H1 (cell line): Measurements from ENCODE around the gene TAT. TPM values are rescaled to one million over a fixed set of nuclear protein-coding genes. Genes with fewer than 3 reads are reported as not detected.

Source experiments
- CTCF ChIA-PET: fragments of 300-600 bp; sonication (Branson Sonifier 250); formaldehyde crosslinking; loops from one replicate; lab custom pipeline; 2021; ENCODE audit not compliant: partially characterized antibody; lab: Charles Lee
- POLR2A ChIA-PET: fragments of 300-600 bp; sonication (Branson Sonifier 250); formaldehyde crosslinking; loops from one replicate; lab custom pipeline; 2021; ENCODE audit warnings: inconsistent platforms; ENCODE audit not compliant: partially characterized antibody; lab: Charles Lee
- DNase-seq, 2 experiments: peaks; one replicate each; pipeline versions ENCODE4 v3.0.0 to v3.0.0-alpha.2; 2010 to 2022; ENCODE audit warnings: low spot score in 2 of 2, low read depth in 1 of 2, mixed read lengths in 1 of 2
- FAIRE-seq: peaks from 2 replicates; lab custom pipeline; 2011; peaks lifted over from hg19 to GRCh38; lab: Jason Lieb, UNC
- H2AFZ ChIP-seq: 2 replicates; pipeline ENCODE4 v1.8.1; 2012; ENCODE audit warnings: low read length, inconsistent platforms
- H2AK5ac ChIP-seq: 2 replicates; pipeline ENCODE4 v1.6.1; 2013; ENCODE audit warnings: low read depth, low read length
- H2BK120ac ChIP-seq: replicated peaks from 2 replicates; pipeline ENCODE3; 2013; ENCODE audit warnings: low read depth, low read length, inconsistent platforms
- H2BK12ac ChIP-seq: 2 replicates; pipeline ENCODE4 v1.6.1; 2013; ENCODE audit warnings: low read depth, low read length
- H2BK15ac ChIP-seq: 2 replicates; pipeline ENCODE4 v1.6.1; 2013; ENCODE audit warnings: low read length
- H2BK20ac ChIP-seq: 2 replicates; pipeline ENCODE4 v1.6.1; 2013; ENCODE audit warnings: low read length
- H2BK5ac ChIP-seq: 2 replicates; pipeline ENCODE4 v1.6.1; 2013; ENCODE audit warnings: low read depth, low read length
- H3K14ac ChIP-seq: 2 replicates; pipeline ENCODE4 v1.6.1; 2013; ENCODE audit warnings: inconsistent platforms; ENCODE audit not compliant: insufficient read length
- H3K18ac ChIP-seq: 2 replicates; pipeline ENCODE4 v1.6.1; 2013; ENCODE audit warnings: low read length; ENCODE audit errors: extremely low read depth
- H3K23ac ChIP-seq: 2 replicates; pipeline ENCODE4 v1.6.1; 2013; ENCODE audit warnings: inconsistent platforms; ENCODE audit not compliant: insufficient read length
- H3K23me2 ChIP-seq: 2 replicates; pipeline ENCODE4 v1.6.1; 2013; ENCODE audit warnings: low read depth, low read length
- H3K27ac ChIP-seq: 2 replicates; pipeline ENCODE4 v1.6.1; 2011; ENCODE audit warnings: low read depth, low read length, inconsistent platforms
- H3K27me3 ChIP-seq, 4 experiments: replicated peaks in 1 of 4; 1 replicate in 1 of 4; 2 replicates in 3 of 4; pipeline versions ENCODE4 v1.6.1 to v1.8.1; 2011 to 2013; ENCODE audit warnings: low read length in 3 of 4, mild to moderate bottlenecking in 3 of 4, inconsistent platforms in 2 of 4, mixed read lengths in 2 of 4, moderate library complexity in 1 of 4; ENCODE audit not compliant: control insufficient read depth in 3 of 4, insufficient read depth in 3 of 4; ENCODE audit errors: extremely low read depth in 1 of 4
- H3K36me3 ChIP-seq, 4 experiments: 2 replicates each; pipeline versions ENCODE4 v1.6.1 to v1.8.1; 2011 to 2013; ENCODE audit warnings: mild to moderate bottlenecking in 4 of 4, low read length in 3 of 4, moderate library complexity in 2 of 4, control low read depth in 1 of 4, inconsistent platforms in 1 of 4; ENCODE audit not compliant: insufficient read depth in 4 of 4, control insufficient read depth in 2 of 4
- H3K4ac ChIP-seq: replicated peaks from 2 replicates; pipeline ENCODE3; 2013; ENCODE audit warnings: low read length, low read depth, mixed read lengths, inconsistent platforms; ENCODE audit not compliant: insufficient read length
- H3K4me1 ChIP-seq, 4 experiments: replicated peaks in 1 of 4; 1 replicate in 1 of 4; 2 replicates in 3 of 4; pipeline versions ENCODE4 v1.6.1 to v1.8.1; 2011 to 2013; ENCODE audit warnings: low read length in 3 of 4, inconsistent platforms in 2 of 4, mixed read lengths in 1 of 4; ENCODE audit not compliant: insufficient read depth in 4 of 4, control insufficient read depth in 3 of 4
- H3K4me2 ChIP-seq, 2 experiments: 2 replicates each; pipeline versions ENCODE4 v1.6.1 to v1.8.1; 2011 to 2013; ENCODE audit warnings: low read depth in 2 of 2, low read length in 2 of 2, control low read depth in 1 of 2, inconsistent platforms in 1 of 2, mild to moderate bottlenecking in 1 of 2; ENCODE audit not compliant: insufficient read depth in 1 of 2
- H3K4me3 ChIP-seq, 4 experiments: fragments of 200-600, 300-600 bp in 1 of 4; sonication (generic), shearing (Covaris generic), sonication (Bioruptor Twin) in 1 of 4; 2 replicates each; pipeline versions ENCODE4 v1.5.1 to v1.8.1; 2011 to 2016; ENCODE audit warnings: low read length in 4 of 4, low read depth in 3 of 4, control low read depth in 2 of 4, inconsistent platforms in 2 of 4, mild to moderate bottlenecking in 2 of 4, mixed read lengths in 1 of 4, moderate library complexity in 1 of 4; ENCODE audit not compliant: insufficient read depth in 2 of 4; ENCODE audit errors: extremely low read depth in 1 of 4
- H3K56ac ChIP-seq: replicated peaks from 2 replicates; pipeline ENCODE3; 2013; ENCODE audit warnings: low read depth, mild to moderate bottlenecking, mixed read lengths, low read length, inconsistent platforms; ENCODE audit not compliant: insufficient read length
- H3K79me1 ChIP-seq: 2 replicates; pipeline ENCODE4 v1.6.1; 2013; ENCODE audit warnings: low read depth, low read length, control low read depth
- H3K79me2 ChIP-seq, 2 experiments: 2 replicates each; pipeline versions ENCODE4 v1.6.1 to v1.8.1; 2012 to 2013; ENCODE audit warnings: low read length in 2 of 2, mild to moderate bottlenecking in 2 of 2, inconsistent platforms in 1 of 2; ENCODE audit not compliant: insufficient read depth in 2 of 2, control insufficient read depth in 1 of 2
- H3K9ac ChIP-seq, 4 experiments: replicated peaks in 1 of 4; 1 replicate in 1 of 4; 2 replicates in 3 of 4; pipeline versions ENCODE4 v1.6.1 to v1.8.1; 2011 to 2013; ENCODE audit warnings: low read depth in 3 of 4, low read length in 3 of 4, control low read depth in 2 of 4, mild to moderate bottlenecking in 2 of 4, moderate library complexity in 2 of 4, inconsistent platforms in 1 of 4; ENCODE audit errors: extremely low read depth in 1 of 4
- H3K9me3 ChIP-seq, 2 experiments: 2 replicates each; pipeline versions ENCODE4 v1.6.1 to v1.8.1; 2012 to 2013; ENCODE audit warnings: mild to moderate bottlenecking in 2 of 2, moderate library complexity in 2 of 2, control low read depth in 1 of 2, inconsistent platforms in 1 of 2, low read depth in 1 of 2, low read length in 1 of 2, mixed read lengths in 1 of 2; ENCODE audit not compliant: insufficient read depth in 2 of 2
- H4K20me1 ChIP-seq, 2 experiments: replicated peaks in 1 of 2; 2 replicates each; pipeline versions ENCODE3 to v1.8.1; 2011 to 2013; ENCODE audit warnings: inconsistent platforms in 2 of 2, low read length in 2 of 2, mild to moderate bottlenecking in 1 of 2; ENCODE audit not compliant: insufficient read depth in 2 of 2, control insufficient read depth in 1 of 2
- H4K5ac ChIP-seq: 2 replicates; pipeline ENCODE4 v1.6.1; 2013; ENCODE audit warnings: low read length, low read depth, mixed read lengths, inconsistent platforms; ENCODE audit not compliant: insufficient read length
- H4K8ac ChIP-seq: 2 replicates; pipeline ENCODE4 v1.8.0; 2013; ENCODE audit warnings: mild to moderate bottlenecking, moderate library complexity, low read length, inconsistent platforms; ENCODE audit not compliant: insufficient read depth; ENCODE audit errors: extremely low read depth
- H4K91ac ChIP-seq: replicated peaks from 2 replicates; pipeline ENCODE3; 2013; ENCODE audit warnings: low read length, mixed read lengths, inconsistent platforms; ENCODE audit not compliant: insufficient read length
- EGR1 ChIP-seq: IDR thresholded peaks from 2 replicates; pipeline ENCODE4 v1.6.1; 2011; ENCODE audit warnings: low read depth, low read length, borderline replicate concordance
- SIN3A ChIP-seq, 2 experiments: IDR thresholded peaks in 1 of 2; conservative IDR thresholded peaks in 1 of 2; 2 replicates each; pipeline ENCODE4 v1.6.1; 2011 to 2012; ENCODE audit warnings: low read length in 2 of 2, improper control_type of control experiment in 1 of 2, low read depth in 1 of 2, mild to moderate bottlenecking in 1 of 2
- WGBS, 2 experiments: shearing (Covaris generic) in 1 of 2; methylation state at CpG; one replicate each; pipeline versions ENCODE4 v1.1.6 to v1.1.7; 2013 to 2015; ENCODE audit warnings: low lambda C conversion rate in 2 of 2, mixed read lengths in 2 of 2, inconsistent platforms in 1 of 2, low coverage in 1 of 2, missing lambda C conversion rate in 1 of 2; ENCODE audit not compliant: insufficient replicate concordance in 2 of 2, insufficient coverage in 1 of 2, insufficient read length in 1 of 2; ENCODE audit errors: extremely low coverage in 1 of 2, missing lambda C conversion rate in 1 of 2; 5-methylcytosine and 5-hydroxymethylcytosine counted together
- polyA plus RNA-seq, 7 experiments: library from polyadenylated mRNA; depleted of rRNA in 3 of 7; stranded (reverse) in 5 of 7; unstranded in 2 of 7; fragments of >200 nt in 5 of 7; fragments of 200-250 nt in 2 of 7; gene quantifications; 1 replicate in 5 of 7; 2 replicates in 1 of 7; 4 replicates in 1 of 7; pipeline versions ENCODE4 v1.2.1 to v1.2.3, GENCODE V29; 2011 to 2013; ENCODE audit warnings: missing spikeins in 2 of 7, mixed read lengths in 2 of 7
- total RNA-seq: library from RNA; stranded (reverse); fragmentation: NEBNext Ultra II Directional; extraction: Animal tissue kit (Norgen Biotek cat#: 25700); gene quantifications from 2 replicates; pipeline ENCODE4 v1.2.1, GENCODE V29; 2021

Gene TAT
- total and polyA plus RNA-seq, 2 of the 8 experiments (the other 6 are each of a cell fraction or from before 2014, with no cell fraction given) = 0.03 TPM; not detected in 1

DNA sequence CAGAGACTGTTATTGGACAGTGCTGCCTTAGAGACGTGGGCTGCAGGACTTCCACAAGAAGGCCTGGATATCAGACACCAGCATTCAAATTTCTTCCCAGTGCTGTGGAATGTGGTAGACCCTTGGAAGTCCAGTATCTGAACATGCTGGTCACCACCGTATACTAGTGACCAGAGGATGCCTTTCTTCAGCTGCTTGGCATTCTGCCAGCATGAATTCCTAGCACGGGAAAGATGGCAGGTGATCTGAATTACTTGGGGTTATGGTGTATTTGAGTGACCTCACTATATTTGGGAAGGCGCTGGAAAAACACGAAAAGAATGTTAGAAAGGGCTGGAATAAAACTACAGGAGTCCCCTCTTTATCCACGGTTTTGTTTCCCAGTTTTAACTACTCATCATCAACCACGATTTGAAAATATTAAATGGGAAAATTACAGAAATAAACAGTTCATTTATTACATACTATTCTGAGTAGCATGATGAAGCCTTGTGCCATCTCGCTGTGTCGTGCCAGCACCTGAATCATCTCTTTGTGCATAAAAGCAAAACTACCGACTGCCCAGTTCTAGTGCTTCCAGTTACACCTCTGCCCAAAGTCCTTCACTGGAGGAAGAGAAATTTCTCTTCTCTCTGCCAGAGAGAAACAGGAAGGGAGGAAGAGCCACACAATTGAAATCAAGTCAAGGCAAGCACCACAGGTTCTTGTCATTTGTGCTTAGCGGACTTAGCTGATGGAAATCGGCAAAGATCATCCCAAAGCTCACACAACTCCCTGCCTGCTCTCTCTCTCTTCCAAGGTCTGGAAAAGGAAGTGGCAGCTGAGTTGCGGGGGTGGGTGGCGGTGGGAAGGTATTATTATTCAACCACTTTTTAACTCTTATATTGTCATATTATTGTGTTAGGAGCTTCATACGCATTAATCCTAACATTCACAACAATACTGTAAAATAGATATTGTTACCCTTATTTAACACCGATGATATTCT is 52.0 kb downstream of the TAT start:
- Histone ChIP-seq H2BK5ac (0 out of 2 replicates have a peak overlapping the region, but pooled peaks have one; percentile 76), H3K4me2 (peak overlapping the region; percentile 73 to 94), H3K14ac (no peak overlapping the region), H3K27me3 (no peaks in the 10 kb centered on the region), H3K79me1 (no peaks in the 10 kb centered on the region), H2BK120ac (peak overlapping the region; percentile 57), H3K9ac (peak overlapping the region in 1 of 4 experiments; percentile 54; a peak in 2 of 7 replicates), H2BK12ac (peak overlapping the region; percentile 82; the same call in 1 of the 2 replicates), H2AK5ac (no peak overlapping the region), H3K79me2 (0 out of 4 replicates have a peak, but pooled peaks cover 0 to 4% of the 10 kb centered on the region in 2 experiments), H3K4ac (peak overlapping the region; percentile 4), H2AFZ (peak overlapping the region; percentile 68), H2BK20ac (peak overlapping the region; percentile 68; the same call in 1 of the 2 replicates), H4K20me1 (no peaks in the 10 kb centered on the region), H3K4me3 (peak overlapping the region in 3 of 4 experiments; percentile 16 to 60 (median 25); a peak in 5 of 8 replicates), H4K5ac (peak overlapping the region; percentile 23), H3K56ac (no peak overlapping the region), H4K8ac (no peak overlapping the region; the same call in 1 of the 2 replicates), H3K27ac (no peak overlapping the region), H3K23me2 (peaks cover 10% of the 10 kb centered on the region; the same call in 1 of the 2 replicates), H2BK15ac (peak overlapping the region; percentile 54; the same call in 1 of the 2 replicates), H4K91ac (peak overlapping the region; percentile 45), H3K18ac (peak overlapping the region; percentile 75), H3K9me3 (no peaks in the 10 kb centered on the region), H3K4me1 (peaks cover 0 to 18% (median 13%) of the 10 kb centered on the region in 4 experiments; a peak in 4 of 7 replicates), H3K36me3 (peaks cover 0 to 2% (median 0%) of the 10 kb centered on the region in 4 experiments; a peak in 2 of 8 replicates), H3K23ac (no peak overlapping the region)
- FAIRE-seq (no peak), DNase-seq (no peak)
- TF ChIP-seq SIN3A (conservative IDR thresholded peaks at IDR 0.05 in 1 of 2, IDR thresholded peaks at IDR 0.05 in 1 of 2; ENCODE audit: low read depth in 1 of 2, low read length in 2 of 2) (no peak), EGR1 (peak; percentile 83; the same call in 1 of the 2 replicates)
- POLR2A ChIA-PET = interaction anchor here (1.0 to 2.7 kb wide), 5 partner anchors 10 to 86 kb away, joined by 3 to 19 read pairs (median 3); no protein-coding TSS in a partner anchor
- CTCF ChIA-PET = interaction anchor here (0.7 to 4.3 kb wide), 5 partner anchors 13 to 86 kb away, joined by 3 to 51 read pairs (median 12); no protein-coding TSS in a partner anchor
- WGBS, 2 experiments = 60% methylated on average over 16 of the region's 16 CpGs; no CpG with 5 or more reads in 1 of the 2 experiments
